HepG2 (cell line): ENCODE results near the gene SYNJ2. TPM values are rescaled to one million over a fixed set of nuclear protein-coding genes. Genes with fewer than 3 reads are reported as not detected.

Source experiments
- ASH2L ChIP-seq: fragments of 300-600, 200-600 bp; sonication (generic); IDR thresholded peaks from 2 replicates; pipeline ENCODE4 v1.7.0; 2017; ENCODE audit warnings: low read depth, mild to moderate bottlenecking, moderate library complexity, mixed read lengths, low read length; ENCODE audit not compliant: insufficient read length
- ELF1 ChIP-seq: sonication (generic); formaldehyde crosslinking; IDR thresholded peaks from 2 replicates; pipeline ENCODE4 v1.4.0; 2020; ENCODE audit warnings: missing genetic modification reagents
- GABPB1 ChIP-seq: IDR thresholded peaks from 2 replicates; pipeline ENCODE4 v1.6.1; 2016; ENCODE audit warnings: mild to moderate bottlenecking, missing genetic modification reagents, moderate library complexity, missing compliant biosample characterization
- GATAD1 ChIP-seq: IDR thresholded peaks from 2 replicates; pipeline ENCODE4 v1.6.1; 2016; ENCODE audit warnings: missing genetic modification reagents, missing compliant biosample characterization
- GLI4 ChIP-seq: sonication (generic); formaldehyde crosslinking; IDR thresholded peaks from 2 replicates; pipeline ENCODE4 v1.5.1; 2020; ENCODE audit warnings: missing genetic modification reagents, mild to moderate bottlenecking, moderate library complexity, borderline replicate concordance
- GTF2F1 ChIP-seq: fragments of 150-350 bp; IDR thresholded peaks from 2 replicates; pipeline ENCODE4 v1.6.1; 2014; ENCODE audit warnings: low read length
- KLF9 ChIP-seq: IDR thresholded peaks from 2 replicates; pipeline ENCODE4 v1.6.1; 2016; ENCODE audit warnings: low read depth
- RBM22 ChIP-seq: fragments of 200-400 bp; formaldehyde crosslinking; optimal IDR thresholded peaks from 2 replicates; pipeline ENCODE3; 2017; ENCODE audit warnings: mild to moderate bottlenecking, low read length, moderate library complexity
- REXO4 ChIP-seq: sonication (generic); formaldehyde crosslinking; IDR thresholded peaks from 2 replicates; pipeline ENCODE4 v1.8.0; 2022; ENCODE audit warnings: missing genetic modification reagents, mild to moderate bottlenecking, borderline replicate concordance
- SSRP1 ChIP-seq: IDR thresholded peaks from 2 replicates; pipeline ENCODE4 v1.6.1; 2016; ENCODE audit warnings: control low read depth
- TMF1 ChIP-seq: sonication (generic); formaldehyde crosslinking; IDR thresholded peaks from 2 replicates; pipeline ENCODE4 v1.8.1; 2022; ENCODE audit warnings: low read depth, missing genetic modification reagents
- U2AF1 ChIP-seq: fragments of 200-400 bp; formaldehyde crosslinking; optimal IDR thresholded peaks from 2 replicates; pipeline ENCODE3; 2017; ENCODE audit warnings: mild to moderate bottlenecking, low read depth, low read length
- ZC3H4 ChIP-seq: sonication (generic); formaldehyde crosslinking; IDR thresholded peaks from 2 replicates; pipeline ENCODE4 v1.4.0; 2020; ENCODE audit warnings: missing genetic modification reagents, borderline replicate concordance
- ZNF235 ChIP-seq: sonication (generic); formaldehyde crosslinking; IDR thresholded peaks from 2 replicates; pipeline ENCODE4 v1.8.1; 2023; ENCODE audit warnings: mild to moderate bottlenecking, missing genetic modification reagents, borderline replicate concordance
- ZNF430 ChIP-seq: sonication (generic); formaldehyde crosslinking; IDR thresholded peaks from 2 replicates; pipeline ENCODE4 v1.9.0; 2021; ENCODE audit warnings: mild to moderate bottlenecking, missing genetic modification reagents
- ZNF563 ChIP-seq: sonication (generic); formaldehyde crosslinking; IDR thresholded peaks from 2 replicates; pipeline ENCODE4 v1.8.0; 2022; ENCODE audit warnings: mild to moderate bottlenecking, moderate library complexity, missing genetic modification reagents
- ZNF703 ChIP-seq: sonication (generic); formaldehyde crosslinking; IDR thresholded peaks from 2 replicates; pipeline ENCODE4 v1.5.1; 2020; ENCODE audit warnings: missing genetic modification reagents, mild to moderate bottlenecking, moderate library complexity, borderline replicate concordance
- ZNF878 ChIP-seq: sonication (generic); formaldehyde crosslinking; IDR thresholded peaks from 2 replicates; pipeline ENCODE4 v1.8.1; 2023; ENCODE audit warnings: mild to moderate bottlenecking, missing genetic modification reagents, moderate library complexity
- polyA plus RNA-seq, 8 experiments: library from polyadenylated mRNA; depleted of rRNA in 3 of 8; stranded (reverse) in 7 of 8; unstranded in 1 of 8; fragments of >200 nt; fragmentation: Illumina TruSeq in 4 of 8; extraction: Trizol in 4 of 8; gene quantifications; 2 replicates each; pipeline versions ENCODE4 v1.2.1 to v1.2.3, GENCODE V29; 2011 to 2016; ENCODE audit warnings: low read depth in 4 of 8, missing spikeins in 1 of 8, mixed read lengths in 1 of 8; ENCODE audit not compliant: insufficient read depth in 1 of 8
- total RNA-seq, 5 experiments: library from RNA; depleted of rRNA; stranded (reverse); fragments of >200 nt; fragmentation: Illumina TruSeq; extraction: Trizol; gene quantifications; 2 replicates each; pipeline ENCODE4 v1.2.3, GENCODE V29; 2016; ENCODE audit warnings: low read depth in 1 of 5
- TF ChIP-seq, protein P1 (sequence below): sonication (generic); formaldehyde crosslinking; IDR thresholded peaks from 2 replicates; pipeline ENCODE4 v1.5.1; 2020; ENCODE audit warnings: mild to moderate bottlenecking, missing genetic modification reagents, borderline replicate concordance
- TF ChIP-seq, protein P2 (sequence below): sonication (generic); formaldehyde crosslinking; IDR thresholded peaks from 2 replicates; pipeline ENCODE4 v1.5.0; 2020; ENCODE audit warnings: missing genetic modification reagents
- TF ChIP-seq, protein P3 (sequence below): sonication (generic); formaldehyde crosslinking; IDR thresholded peaks from 2 replicates; pipeline ENCODE4 v1.4.0; 2020; ENCODE audit warnings: missing genetic modification reagents
- TF ChIP-seq, protein P4 (sequence below): sonication (generic); formaldehyde crosslinking; IDR thresholded peaks from 2 replicates; pipeline ENCODE4 v1.4.0; 2020; ENCODE audit warnings: mild to moderate bottlenecking, low read depth, missing genetic modification reagents
- TF ChIP-seq, protein P5 (sequence below): sonication (generic); formaldehyde crosslinking; IDR thresholded peaks from 2 replicates; pipeline ENCODE4 v1.8.1; 2023; ENCODE audit warnings: missing genetic modification reagents, mild to moderate bottlenecking, borderline replicate concordance
- TF ChIP-seq, protein P6 (sequence below): sonication (generic); formaldehyde crosslinking; IDR thresholded peaks from 2 replicates; pipeline ENCODE4 v1.5.0; 2020; ENCODE audit warnings: missing genetic modification reagents

Gene SYNJ2
- total and polyA plus RNA-seq, 2 of the 13 experiments (the other 11 are each of a cell fraction or from before 2014, with no cell fraction given): 39.1 to 57.6 TPM

DNA sequence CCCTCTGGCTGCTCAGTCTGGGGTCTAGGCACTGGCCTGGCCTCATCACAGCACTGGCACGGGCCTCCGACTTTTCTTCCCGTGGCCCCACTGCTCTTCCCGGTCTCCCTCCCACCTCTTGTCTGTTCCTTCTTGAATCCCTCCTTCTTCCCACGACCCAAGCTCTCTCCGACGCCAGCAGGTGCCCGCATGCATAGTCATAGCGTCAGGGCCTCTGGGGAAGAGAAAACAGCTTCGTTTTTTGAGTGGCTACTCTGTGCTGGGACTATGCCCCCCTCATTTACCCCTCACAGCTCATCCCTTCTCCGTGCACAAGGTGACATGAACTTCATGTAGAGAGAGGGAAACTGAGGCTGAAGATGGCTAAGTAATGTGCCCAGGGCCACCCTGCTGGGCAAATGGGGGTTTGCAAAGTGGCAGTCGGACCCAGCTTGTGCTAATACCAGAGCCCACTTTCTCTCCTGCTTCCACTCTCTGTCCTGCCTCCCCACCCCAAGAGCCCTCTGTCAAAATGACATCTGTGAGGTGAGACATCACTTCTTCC lies 59.2 kb downstream of the SYNJ2 start (continued):
- TF ChIP-seq, protein P1, sequence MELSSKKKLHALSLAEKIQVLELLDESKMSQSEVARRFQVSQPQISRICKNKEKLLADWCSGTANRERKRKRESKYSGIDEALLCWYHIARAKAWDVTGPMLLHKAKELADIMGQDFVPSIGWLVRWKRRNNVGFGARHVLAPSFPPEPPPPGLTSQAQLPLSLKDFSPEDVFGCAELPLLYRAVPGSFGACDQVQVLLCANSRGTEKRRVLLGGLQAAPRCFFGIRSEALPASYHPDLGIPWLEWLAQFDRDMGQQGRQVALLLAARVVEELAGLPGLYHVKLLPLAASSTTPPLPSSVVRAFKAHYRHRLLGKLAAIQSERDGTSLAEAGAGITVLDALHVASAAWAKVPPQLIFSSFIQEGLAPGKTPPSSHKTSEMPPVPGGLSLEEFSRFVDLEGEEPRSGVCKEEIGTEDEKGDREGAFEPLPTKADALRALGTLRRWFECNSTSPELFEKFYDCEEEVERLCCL: 0 out of 2 replicates have a peak, but pooled peaks have one; percentile 51
- TF ChIP-seq, protein P2, sequence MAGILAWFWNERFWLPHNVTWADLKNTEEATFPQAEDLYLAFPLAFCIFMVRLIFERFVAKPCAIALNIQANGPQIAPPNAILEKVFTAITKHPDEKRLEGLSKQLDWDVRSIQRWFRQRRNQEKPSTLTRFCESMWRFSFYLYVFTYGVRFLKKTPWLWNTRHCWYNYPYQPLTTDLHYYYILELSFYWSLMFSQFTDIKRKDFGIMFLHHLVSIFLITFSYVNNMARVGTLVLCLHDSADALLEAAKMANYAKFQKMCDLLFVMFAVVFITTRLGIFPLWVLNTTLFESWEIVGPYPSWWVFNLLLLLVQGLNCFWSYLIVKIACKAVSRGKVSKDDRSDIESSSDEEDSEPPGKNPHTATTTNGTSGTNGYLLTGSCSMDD (CRISPR knock-in tag): no peak
- TF ChIP-seq, protein P3, sequence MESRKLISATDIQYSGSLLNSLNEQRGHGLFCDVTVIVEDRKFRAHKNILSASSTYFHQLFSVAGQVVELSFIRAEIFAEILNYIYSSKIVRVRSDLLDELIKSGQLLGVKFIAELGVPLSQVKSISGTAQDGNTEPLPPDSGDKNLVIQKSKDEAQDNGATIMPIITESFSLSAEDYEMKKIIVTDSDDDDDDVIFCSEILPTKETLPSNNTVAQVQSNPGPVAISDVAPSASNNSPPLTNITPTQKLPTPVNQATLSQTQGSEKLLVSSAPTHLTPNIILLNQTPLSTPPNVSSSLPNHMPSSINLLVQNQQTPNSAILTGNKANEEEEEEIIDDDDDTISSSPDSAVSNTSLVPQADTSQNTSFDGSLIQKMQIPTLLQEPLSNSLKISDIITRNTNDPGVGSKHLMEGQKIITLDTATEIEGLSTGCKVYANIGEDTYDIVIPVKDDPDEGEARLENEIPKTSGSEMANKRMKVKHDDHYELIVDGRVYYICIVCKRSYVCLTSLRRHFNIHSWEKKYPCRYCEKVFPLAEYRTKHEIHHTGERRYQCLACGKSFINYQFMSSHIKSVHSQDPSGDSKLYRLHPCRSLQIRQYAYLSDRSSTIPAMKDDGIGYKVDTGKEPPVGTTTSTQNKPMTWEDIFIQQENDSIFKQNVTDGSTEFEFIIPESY: no peak; the same call in 1 of the 2 replicates
- TF ChIP-seq RBM22 (no peak), GTF2F1 (no peak), ELF1 (CRISPR knock-in tag) (no peak), REXO4 (no peak), ZNF563 (CRISPR knock-in tag) (no peak), ZNF430 (0 out of 2 replicates have a peak, but pooled peaks have one; percentile 23), GATAD1 (CRISPR knock-in tag) (no peak), ZC3H4 (CRISPR knock-in tag) (peak; percentile 30; the same call in 1 of the 2 replicates), ZNF235 (CRISPR knock-in tag) (no peak), ZNF703 (no peak), U2AF1 (no peak), KLF9 (CRISPR knock-in tag) (0 out of 2 replicates have a peak, but pooled peaks have one; percentile 4), ASH2L (no peak), ZNF878 (CRISPR knock-in tag) (no peak), SSRP1 (CRISPR knock-in tag) (no peak), TMF1 (no peak), GLI4 (CRISPR knock-in tag) (no peak), GABPB1 (0 out of 2 replicates have a peak, but pooled peaks have one; percentile 20)
- TF ChIP-seq, protein P4, sequence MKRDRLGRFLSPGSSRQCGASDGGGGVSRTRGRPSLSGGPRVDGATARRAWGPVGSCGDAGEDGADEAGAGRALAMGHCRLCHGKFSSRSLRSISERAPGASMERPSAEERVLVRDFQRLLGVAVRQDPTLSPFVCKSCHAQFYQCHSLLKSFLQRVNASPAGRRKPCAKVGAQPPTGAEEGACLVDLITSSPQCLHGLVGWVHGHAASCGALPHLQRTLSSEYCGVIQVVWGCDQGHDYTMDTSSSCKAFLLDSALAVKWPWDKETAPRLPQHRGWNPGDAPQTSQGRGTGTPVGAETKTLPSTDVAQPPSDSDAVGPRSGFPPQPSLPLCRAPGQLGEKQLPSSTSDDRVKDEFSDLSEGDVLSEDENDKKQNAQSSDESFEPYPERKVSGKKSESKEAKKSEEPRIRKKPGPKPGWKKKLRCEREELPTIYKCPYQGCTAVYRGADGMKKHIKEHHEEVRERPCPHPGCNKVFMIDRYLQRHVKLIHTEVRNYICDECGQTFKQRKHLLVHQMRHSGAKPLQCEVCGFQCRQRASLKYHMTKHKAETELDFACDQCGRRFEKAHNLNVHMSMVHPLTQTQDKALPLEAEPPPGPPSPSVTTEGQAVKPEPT (CRISPR knock-in tag): no peak; the same call in 1 of the 2 replicates
- TF ChIP-seq, protein P5, sequence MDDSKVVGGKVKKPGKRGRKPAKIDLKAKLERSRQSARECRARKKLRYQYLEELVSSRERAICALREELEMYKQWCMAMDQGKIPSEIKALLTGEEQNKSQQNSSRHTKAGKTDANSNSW (CRISPR knock-in tag): no peak
- TF ChIP-seq, protein P6, sequence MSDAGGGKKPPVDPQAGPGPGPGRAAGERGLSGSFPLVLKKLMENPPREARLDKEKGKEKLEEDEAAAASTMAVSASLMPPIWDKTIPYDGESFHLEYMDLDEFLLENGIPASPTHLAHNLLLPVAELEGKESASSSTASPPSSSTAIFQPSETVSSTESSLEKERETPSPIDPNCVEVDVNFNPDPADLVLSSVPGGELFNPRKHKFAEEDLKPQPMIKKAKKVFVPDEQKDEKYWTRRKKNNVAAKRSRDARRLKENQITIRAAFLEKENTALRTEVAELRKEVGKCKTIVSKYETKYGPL: no peak
